ENCODE results near the gene TAAR6.
"Not testable (repeated sequence)": the region's sequence is repeated elsewhere in the genome, so short reads cannot be mapped to it uniquely, and the experiment has no call there.

TAAR6 gene

GRCh38 chr6:132589454-132589853 lies 19.3 kb downstream of the TAAR6 start, which contains the start of gene TAAR5:
Gene TAAR5, minus strand, starts transcription at chr6:132589741. Its CDS starts 55 bp downstream, at chr6:132589686.
- FAIRE-seq: no peak
- DNase-seq (ENCODE audit: insufficient read length, low spot score): no peak

- FAIRE-seq (no peak), DNase-seq (ENCODE audit: insufficient read length, low spot score) (no peak)
Measured at GRCh38 chr6:132590362-132590761, 20.2 kb downstream of the TAAR6 start.

GRCh38 chr6:132592855-132593254 lies 22.7 kb downstream of the TAAR6 start:
- DNase-seq (ENCODE audit: insufficient read length, low spot score) (no peak), FAIRE-seq (no peak)

GRCh38 chr6:132596201-132596600 lies 26.1 kb downstream of the TAAR6 start:
- FAIRE-seq (no peak), DNase-seq (ENCODE audit: insufficient read length, low spot score) (no peak)

- FAIRE-seq (no peak), DNase-seq (ENCODE audit: insufficient read length, low spot score) (no peak)
Measured at GRCh38 chr6:132598473-132598872, 28.4 kb downstream of the TAAR6 start.

- FAIRE-seq: not testable (repeated sequence)
Measured at GRCh38 chr6:132600900-132601299, 30.8 kb downstream of the TAAR6 start.

GRCh38 chr6:132604635-132605152 lies 34.6 kb downstream of the TAAR6 start:
- FAIRE-seq (no peak), DNase-seq (ENCODE audit: insufficient read length, low spot score) (no peak)

More at GRCh38 chr6:132600900-132601299, 30.8 kb downstream of the TAAR6 start:
- DNase-seq (ENCODE audit: insufficient read length, low spot score): not testable (repeated sequence)

- FAIRE-seq (no peak), DNase-seq (ENCODE audit: insufficient read length, low spot score) (no peak)
Measured at GRCh38 chr6:132607544-132608233, 37.6 kb downstream of the TAAR6 start.

GRCh38 chr6:132611616-132612015 lies 41.5 kb downstream of the TAAR6 start:
- DNase-seq (ENCODE audit: insufficient read length, low spot score): no peak
- no peak for FAIRE-seq

GRCh38 chr6:132612449-132613108 lies 42.5 kb downstream of the TAAR6 start:
- FAIRE-seq (no peak), DNase-seq (ENCODE audit: insufficient read length, low spot score) (no peak)

GRCh38 chr6:132614554-132614953 lies 44.4 kb downstream of the TAAR6 start:
- FAIRE-seq (no peak), DNase-seq (ENCODE audit: insufficient read length, low spot score) (no peak)

- no peak for DNase-seq (ENCODE audit: insufficient read length, low spot score)
- no peak for FAIRE-seq
Measured at GRCh38 chr6:132616677-132617076, 46.6 kb downstream of the TAAR6 start.
